HG03571 (cell line): ENCODE measurements around the gene RHBDL1.

Experiments used
- ATAC-seq: cut with Tn5 transposase; IDR thresholded peaks from one replicate; pipeline ENCODE4 v1.9.1; 2021; ENCODE audit not compliant: unreplicated experiment

Gene RHBDL1

DNA sequence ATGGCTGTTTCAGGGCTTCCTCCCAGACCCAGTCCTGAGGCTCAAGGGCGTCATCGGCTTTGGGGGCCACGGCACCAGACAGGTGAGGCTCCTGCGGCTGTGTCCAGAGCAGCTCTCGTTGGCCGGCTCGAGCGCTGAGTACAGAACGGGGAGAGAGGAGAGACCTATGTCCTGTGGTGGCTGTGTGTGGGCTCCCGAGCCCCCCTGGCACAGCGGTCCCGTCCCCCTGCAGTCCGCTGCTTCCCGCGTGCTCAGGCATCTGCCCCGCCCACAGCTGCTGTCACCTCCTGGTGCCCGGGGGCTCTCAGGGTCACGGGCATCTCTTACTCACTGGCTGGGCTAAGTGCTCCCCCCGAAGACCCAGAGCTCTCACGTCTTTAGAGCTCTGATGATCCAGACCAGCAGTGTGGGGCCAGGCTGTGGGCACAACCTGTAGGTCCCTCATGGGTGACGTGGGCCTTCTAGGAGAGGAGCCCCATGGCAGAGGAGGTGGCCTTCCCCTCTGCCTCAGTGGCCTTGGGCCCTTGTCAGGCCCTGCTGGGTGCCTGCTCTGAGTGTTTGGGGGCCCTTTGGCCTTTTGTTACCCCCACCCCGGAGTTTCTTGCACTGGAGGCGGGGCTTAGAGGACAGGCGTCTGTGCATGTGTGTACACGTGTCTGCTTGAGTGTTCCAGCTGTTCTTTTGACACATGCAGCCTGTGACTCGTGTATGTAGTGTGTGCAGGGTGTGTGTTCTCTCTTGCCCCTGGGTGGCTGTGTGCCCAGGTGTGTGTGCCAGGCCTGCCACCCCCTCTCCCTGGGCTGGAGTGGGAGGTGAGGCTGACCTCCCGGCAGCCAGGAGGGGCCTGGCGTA lies 22.8 kb upstream of the RHBDL1 start:
- ATAC-seq, result no peak

GRCh38 chr16:654034-654433 lies 21.4 kb upstream of the RHBDL1 start:
- no peak for ATAC-seq

DNA sequence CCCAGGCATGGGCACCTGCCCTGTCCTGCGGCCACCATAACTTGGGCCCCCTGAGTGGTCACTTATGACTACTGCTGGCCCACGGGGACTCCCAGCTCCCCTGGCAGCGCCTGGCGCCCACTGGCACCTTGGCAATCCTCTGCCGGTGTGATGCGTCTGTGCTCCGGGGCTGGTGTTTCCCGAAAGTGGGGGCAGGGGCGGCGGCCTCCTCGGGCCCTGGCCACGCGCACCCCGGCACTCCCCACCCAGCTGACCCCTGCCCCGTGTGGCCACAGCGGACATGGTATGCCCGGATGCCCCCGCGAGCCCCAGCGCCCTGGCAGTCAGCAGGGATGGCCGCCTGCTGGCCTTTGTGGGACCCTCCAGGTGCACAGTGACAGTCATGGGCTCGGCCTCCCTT lies 18.0 kb upstream of the RHBDL1 start:
- ATAC-seq, result no peak

DNA sequence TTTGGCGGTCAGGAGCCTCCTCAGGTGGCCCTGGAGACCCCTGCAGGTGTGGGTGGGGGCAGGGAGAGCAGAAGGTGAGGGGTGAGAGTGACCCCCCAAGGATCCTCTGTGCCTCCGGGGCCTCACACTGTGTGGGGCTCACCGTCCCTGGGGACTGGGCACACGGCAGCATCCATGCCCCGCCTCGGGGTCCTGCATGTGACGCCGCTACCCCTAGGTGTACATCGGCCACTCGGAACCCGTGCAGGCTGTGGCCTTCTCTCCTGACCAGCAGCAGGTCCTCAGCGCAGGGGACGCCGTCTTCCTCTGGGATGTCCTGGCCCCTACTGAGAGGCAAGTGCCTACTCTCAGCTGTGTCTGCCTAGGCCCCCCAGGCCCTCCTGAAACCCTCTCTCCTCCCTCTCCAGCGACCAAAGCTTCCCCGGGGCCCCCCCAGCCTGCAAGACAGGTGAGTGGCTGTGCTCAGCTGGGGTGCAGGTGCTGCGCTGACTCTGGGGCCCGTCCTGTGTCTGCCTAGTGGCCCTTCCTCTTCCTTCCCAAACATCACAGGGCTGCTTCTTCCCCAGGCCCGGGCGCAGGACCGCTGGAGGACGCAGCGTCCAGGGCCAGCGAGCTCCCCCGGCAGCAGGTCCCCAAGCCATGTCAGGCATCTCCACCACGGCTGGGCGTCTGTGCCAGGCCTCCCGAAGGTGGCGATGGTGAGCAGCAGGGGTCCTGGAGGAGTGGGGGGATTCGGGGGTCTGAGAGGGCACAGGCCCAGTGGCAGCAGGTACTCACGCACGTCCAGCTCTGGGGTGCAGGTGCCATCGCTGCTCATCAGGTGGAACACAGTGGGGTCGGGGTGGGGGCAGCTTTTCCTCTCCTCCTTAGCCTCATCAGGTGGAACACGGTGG lies 16.5 kb upstream of the RHBDL1 start:
- no peak for ATAC-seq

GRCh38 chr16:659618-660017 lies 15.9 kb upstream of the RHBDL1 start:
- no peak for ATAC-seq

GRCh38 chr16:660132-660458 lies 15.4 kb upstream of the RHBDL1 start:
- ATAC-seq, result no peak

DNA sequence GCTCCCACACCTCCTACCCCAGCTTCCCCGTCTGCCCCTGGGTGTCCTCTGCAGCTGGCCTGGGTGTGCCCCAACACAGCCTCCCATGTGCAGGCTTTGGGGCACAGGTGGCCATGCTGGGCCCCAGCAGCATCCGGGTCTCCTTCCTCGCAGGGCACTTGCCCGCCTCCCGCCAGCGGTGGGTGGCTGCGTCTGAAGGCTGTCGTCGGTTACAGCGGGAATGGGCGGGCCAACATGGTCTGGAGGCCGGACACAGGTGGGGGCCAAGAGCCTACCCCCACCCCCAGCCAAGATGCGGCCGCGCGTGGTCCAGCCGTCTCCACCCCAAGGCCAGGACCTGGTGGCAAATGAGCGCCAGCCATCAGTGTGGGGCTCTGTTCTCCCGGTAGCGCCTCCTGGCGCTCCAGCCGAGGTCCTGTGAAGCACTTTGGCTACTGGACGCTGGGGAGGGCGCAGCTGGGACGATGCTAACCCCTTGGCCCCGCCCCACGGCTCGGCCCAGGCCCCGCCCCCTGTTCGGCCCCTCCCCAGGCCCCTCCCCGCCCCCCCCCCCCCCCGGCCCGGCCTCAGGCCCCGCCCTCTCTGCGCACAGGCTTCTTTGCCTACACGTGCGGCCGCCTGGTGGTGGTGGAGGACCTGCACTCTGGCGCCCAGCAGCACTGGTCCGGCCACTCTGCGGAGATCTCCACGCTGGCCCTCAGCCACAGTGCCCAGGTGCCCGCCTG lies 14.8 kb upstream of the RHBDL1 start:
- ATAC-seq, result peak; percentile 42

- ATAC-seq, result no peak
Measured at GRCh38 chr16:661184-661821, 14.2 kb upstream of the RHBDL1 start.

- ATAC-seq, result no peak
Measured at GRCh38 chr16:662095-662494, 13.4 kb upstream of the RHBDL1 start.

GRCh38 chr16:662597-662996 lies 12.9 kb upstream of the RHBDL1 start:
- no peak for ATAC-seq

GRCh38 chr16:666572-666971 lies 8.9 kb upstream of the RHBDL1 start:
- no peak for ATAC-seq

- no peak for ATAC-seq
Measured at GRCh38 chr16:667113-667779, 8.2 kb upstream of the RHBDL1 start.

- ATAC-seq, result peak; percentile 76
Measured at GRCh38 chr16:667780-668518, 7.5 kb upstream of the RHBDL1 start, which contains the start of gene RHOT2. RHOT2 (plus strand) TSS chr16:668132; CDS start chr16:668200, 68 bp downstream.

DNA sequence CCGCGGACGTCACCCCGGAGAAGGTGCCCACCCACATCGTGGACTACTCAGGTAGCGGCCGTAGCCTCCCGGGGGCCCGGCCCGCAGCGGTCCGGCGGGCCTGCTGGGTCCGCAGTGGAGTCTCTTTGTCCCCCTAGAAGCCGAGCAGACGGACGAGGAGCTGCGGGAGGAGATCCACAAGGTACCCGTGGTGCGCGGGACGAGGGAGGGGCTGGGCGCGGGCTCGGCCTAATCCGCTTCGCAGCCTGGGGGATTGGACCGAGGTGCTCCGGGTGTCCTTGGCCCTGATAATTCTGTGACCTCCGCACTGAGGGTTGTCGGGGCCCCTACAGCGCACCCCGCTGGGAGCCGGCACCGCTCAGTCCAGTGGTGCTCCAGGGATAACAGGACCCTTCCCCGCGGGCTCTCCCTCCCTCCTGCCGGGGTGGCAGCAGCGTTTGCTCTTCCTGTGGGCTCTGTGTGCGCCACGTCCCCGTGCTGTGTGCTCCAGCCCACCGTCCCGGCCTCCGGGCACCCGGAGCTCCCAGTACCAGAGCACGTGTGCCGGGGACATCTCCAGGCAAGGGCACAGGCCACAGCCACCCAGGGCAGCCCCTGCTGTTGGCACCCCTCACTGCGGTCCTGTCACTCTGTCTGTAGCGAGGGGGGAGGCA lies 6.8 kb upstream of the RHBDL1 start:
- no peak for ATAC-seq

- no peak for ATAC-seq
Measured at GRCh38 chr16:669666-670065, 5.8 kb upstream of the RHBDL1 start.

DNA sequence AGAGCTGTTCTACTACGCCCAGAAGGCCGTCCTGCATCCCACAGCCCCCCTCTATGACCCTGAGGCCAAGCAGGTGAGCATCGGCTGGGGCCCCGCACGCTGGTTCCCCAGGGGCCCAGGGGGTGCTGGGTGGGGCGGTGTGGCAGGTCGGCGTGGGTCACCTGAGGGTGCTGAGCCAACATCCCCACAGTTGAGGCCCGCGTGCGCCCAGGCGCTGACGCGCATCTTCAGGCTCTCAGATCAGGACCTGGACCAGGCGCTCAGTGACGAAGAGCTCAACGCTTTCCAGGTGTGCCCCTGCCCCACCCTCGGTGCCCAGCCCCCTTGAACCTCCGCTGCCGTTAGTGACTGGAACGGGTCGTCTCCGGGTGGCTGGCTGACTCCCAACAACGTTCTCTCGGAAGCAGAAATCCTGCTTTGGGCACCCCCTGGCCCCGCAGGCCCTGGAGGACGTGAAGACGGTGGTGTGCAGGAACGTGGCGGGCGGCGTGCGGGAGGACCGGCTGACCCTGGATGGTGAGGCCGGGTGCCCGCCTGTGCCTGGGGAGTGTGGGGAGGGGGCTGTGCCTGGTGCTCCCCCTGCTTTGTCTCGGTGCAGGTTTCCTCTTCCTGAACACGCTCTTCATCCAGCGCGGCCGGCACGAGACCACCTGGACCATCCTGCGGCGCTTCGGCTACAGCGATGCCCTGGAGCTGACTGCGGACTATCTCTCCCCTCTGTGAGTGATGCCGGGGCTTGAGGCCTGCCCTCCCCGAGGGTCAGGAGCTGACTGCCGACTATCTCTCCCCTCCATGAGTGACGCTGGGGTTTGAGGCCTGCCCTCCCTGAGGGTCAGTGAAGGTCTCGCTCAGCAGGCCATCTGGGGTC lies 4.8 kb upstream of the RHBDL1 start:
- no peak for ATAC-seq

DNA sequence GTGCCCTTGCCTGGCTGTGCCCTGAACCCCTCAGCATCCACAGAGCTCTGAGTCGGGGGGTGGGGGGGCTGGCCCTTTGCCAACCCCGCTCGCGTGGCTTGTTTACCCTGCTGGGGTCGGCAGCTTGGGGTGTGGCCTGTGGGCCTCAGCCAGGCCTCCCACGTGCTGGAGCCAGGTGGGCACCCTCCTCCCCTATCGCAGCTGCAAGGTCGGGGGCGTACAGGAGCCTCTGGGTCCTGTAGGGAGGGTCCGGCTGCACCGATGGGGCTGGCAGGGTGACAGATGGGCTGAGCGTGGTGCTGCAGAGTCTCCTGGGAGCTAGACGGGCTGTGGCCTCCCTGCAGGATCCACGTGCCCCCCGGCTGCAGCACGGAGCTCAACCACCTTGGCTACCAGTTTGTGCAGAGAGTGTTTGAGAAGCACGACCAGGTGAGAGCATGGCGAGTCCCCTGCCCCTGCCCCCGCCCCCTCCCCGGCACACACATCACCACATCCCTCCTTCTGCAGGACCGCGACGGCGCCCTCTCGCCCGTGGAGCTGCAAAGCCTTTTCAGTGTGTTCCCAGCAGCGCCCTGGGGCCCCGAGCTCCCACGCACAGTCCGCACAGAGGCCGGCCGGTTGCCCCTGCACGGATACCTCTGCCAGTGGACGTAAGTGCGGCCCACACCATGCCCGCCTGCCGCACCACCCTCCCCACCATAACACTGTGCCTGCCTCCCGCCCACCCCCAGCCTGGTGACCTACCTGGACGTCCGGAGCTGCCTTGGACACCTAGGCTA lies 3.9 kb upstream of the RHBDL1 start:
- ATAC-seq, result no peak

- no peak for ATAC-seq
Measured at GRCh38 chr16:672371-672770, 3.1 kb upstream of the RHBDL1 start.
